Breast epithelium (tissue), 4 donors: ENCODE results near the gene CHD5. TPM values are rescaled to one million over a fixed set of nuclear protein-coding genes. Genes with fewer than 3 reads are reported as not detected.

Source experiments
- DNase-seq, 2 donors: peaks; one replicate each; pipeline ENCODE4 v3.0.0-alpha.2; 2019; ENCODE audit warnings: low spot score in 2 of 2
- H3K27ac ChIP-seq, 2 donors: fragments of 200-600 bp; sonication (generic) in 1 of 2; one replicate each; pipeline ENCODE4 v1.5.1; 2016 to 2019; ENCODE audit warnings: mild to moderate bottlenecking in 1 of 2
- H3K27me3 ChIP-seq, 2 donors: fragments of 200-600 bp; sonication (generic) in 1 of 2; one replicate each; pipeline versions ENCODE4 v1.5.1 to v1.6.0; 2017 to 2019; ENCODE audit warnings: control low read depth in 1 of 2, mild to moderate bottlenecking in 1 of 2
- H3K36me3 ChIP-seq: fragments of 200-600 bp; one replicate; pipeline ENCODE4 v1.5.1; 2019
- H3K4me1 ChIP-seq, 2 donors: fragments of 200-600 bp; sonication (generic); one replicate each; pipeline ENCODE4 v1.5.1; 2016 to 2019; ENCODE audit warnings: control low read depth in 1 of 2
- H3K4me3 ChIP-seq, 3 donors: fragments of 200-600 bp; sonication (generic); 1 replicate in 2 of 3; 2 replicates in 1 of 3; pipeline ENCODE4 v1.5.1; 2016 to 2019; ENCODE audit warnings: mild to moderate bottlenecking in 3 of 3, moderate library complexity in 2 of 3
- H3K9me3 ChIP-seq, 2 donors: fragments of 200-600 bp; sonication (generic) in 1 of 2; one replicate each; pipeline ENCODE4 v1.5.1; 2016 to 2019; ENCODE audit warnings: control low read depth in 1 of 2
- CTCF ChIP-seq, 3 donors: fragments of 450-650 bp; IDR thresholded peaks; one replicate each; pipeline ENCODE4 v1.5.1; 2016 to 2017; ENCODE audit warnings: antibody characterized with exemption in 3 of 3, mild to moderate bottlenecking in 3 of 3, moderate library complexity in 3 of 3
- POLR2A ChIP-seq: fragments of 450-650 bp; IDR thresholded peaks from one replicate; pipeline ENCODE4 v1.6.1; 2016; ENCODE audit warnings: antibody characterized with exemption, mild to moderate bottlenecking, moderate library complexity
- POLR2AphosphoS5 ChIP-seq, 3 donors: sonication (generic); formaldehyde crosslinking; IDR thresholded peaks; one replicate each; pipeline ENCODE4 v1.6.1; 2017; ENCODE audit warnings: antibody characterized with exemption in 3 of 3
- intact Hi-C: fragments of 100-400 bp; cut with DNase I; formaldehyde crosslinking; loops from one replicate; pipeline ENCODE4 v1.15.1; 2023; ENCODE audit warnings: low total_unique reads
- total RNA-seq, 3 donors: library from RNA; depleted of rRNA; stranded (reverse); fragments of >200 nt; gene quantifications; one replicate each; pipeline ENCODE4 v1.1.0, GENCODE V29; 2016

Gene CHD5
- total RNA-seq, 3 donors from 2014 or later = under 0.01 to 0.33 (median 0.15) TPM

GRCh38 chr1:6097824-6098223 is 82.3 kb downstream of the CHD5 start:
- Histone ChIP-seq H3K4me3 (no peak overlapping the region), H3K4me1 (no peaks in the 10 kb centered on the region), H3K9me3 (no peaks in the 10 kb centered on the region), H3K36me3 (no peaks in the 10 kb centered on the region), H3K27ac (no peak overlapping the region), H3K27me3 (peaks cover 0 to 13% of the 10 kb centered on the region in 2 donors)
- intact Hi-C loops = no loop called here
- DNase-seq = no peak
- no peak for TF ChIP-seq POLR2A
- no peak for TF ChIP-seq POLR2AphosphoS5 (IDR thresholded peaks at IDR 0.05)
- no peak for TF ChIP-seq CTCF (IDR thresholded peaks at IDR 0.05)

DNA sequence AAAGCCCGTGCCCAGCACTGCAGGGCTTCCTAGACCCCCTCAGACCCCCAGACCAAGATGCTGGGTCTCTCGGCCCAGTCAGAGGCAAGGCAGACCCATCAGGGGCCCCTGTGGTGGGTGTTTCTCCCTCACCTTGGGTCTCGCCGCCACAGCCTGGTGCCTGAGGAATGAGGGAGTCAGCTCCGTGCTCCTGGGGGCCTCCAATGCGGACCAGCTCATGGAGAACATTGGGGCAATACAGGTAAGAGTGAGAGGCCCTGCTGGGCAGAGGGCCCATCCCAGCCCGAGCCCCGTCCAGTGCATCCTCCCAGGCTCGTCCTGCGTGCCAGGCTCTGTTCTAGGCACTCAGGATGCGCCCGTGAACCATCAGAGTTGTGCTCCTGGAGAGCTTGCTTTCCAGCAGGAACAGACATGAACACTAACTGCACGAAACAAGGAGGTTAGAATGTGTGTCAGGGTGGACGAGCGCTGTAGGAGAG is 83.0 kb downstream of the CHD5 start:
- H3K27me3 ChIP-seq = peaks cover 0 to 7% of the 10 kb centered on the region in 2 donors
- no peaks in the 10 kb centered on the region for H3K36me3 ChIP-seq
- TF ChIP-seq CTCF (IDR thresholded peaks at IDR 0.05) (no peak), POLR2AphosphoS5 (IDR thresholded peaks at IDR 0.05) (no peak), POLR2A (no peak)
- no peak for DNase-seq
- intact Hi-C loops = no loop called here
- no peaks in the 10 kb centered on the region for H3K9me3 ChIP-seq
- no peak overlapping the region for H3K27ac ChIP-seq
- no peaks in the 10 kb centered on the region for H3K4me1 ChIP-seq
- no peak overlapping the region for H3K4me3 ChIP-seq

DNA sequence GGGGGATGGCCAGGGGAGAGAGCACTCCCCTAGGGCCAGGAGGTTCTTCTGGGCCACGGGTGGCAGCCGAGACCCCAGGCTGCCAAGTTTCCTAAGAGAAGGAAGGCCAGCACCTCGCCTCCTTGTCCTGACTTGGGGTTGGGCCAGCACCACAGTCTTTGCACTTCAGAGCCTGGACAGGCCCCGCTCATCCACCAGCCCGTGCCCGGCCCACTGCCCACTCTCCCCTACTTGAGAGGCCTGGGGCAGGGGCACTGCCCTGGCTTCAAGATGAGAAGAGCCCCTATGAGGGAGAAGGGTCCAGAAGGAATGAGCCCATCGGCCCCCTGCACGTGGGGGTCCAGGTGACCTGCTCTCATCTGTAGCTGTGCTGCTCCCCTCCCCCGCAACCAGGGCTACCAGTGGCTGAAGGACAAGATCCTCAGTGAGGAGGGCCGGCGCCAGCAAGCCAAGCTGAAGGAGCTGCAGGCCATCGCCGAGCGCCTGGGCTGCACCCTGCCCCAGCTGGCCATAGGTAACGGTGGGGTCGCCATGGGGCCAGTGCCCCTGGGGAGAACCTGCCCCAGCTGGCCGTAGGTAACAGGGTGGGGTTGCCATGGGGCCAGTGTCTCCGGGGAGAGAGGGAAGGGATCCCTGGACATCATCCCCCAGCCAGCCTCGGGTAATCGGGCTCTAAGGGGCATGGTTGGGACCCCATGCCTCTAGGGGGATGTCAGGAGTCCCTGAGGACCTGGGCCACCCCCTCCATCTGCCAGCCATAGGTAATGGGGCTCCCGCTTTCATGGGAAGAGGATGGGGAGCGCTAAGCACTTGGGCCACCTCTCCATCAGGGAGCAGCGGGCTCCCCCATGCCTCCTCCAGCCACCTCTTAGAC is 83.6 kb downstream of the CHD5 start:
- DNase-seq = no peak
- no peak for TF ChIP-seq CTCF (IDR thresholded peaks at IDR 0.05)
- no peak for TF ChIP-seq POLR2AphosphoS5 (IDR thresholded peaks at IDR 0.05)
- no peak for TF ChIP-seq POLR2A

GRCh38 chr1:6095511-6096242 is 84.4 kb downstream of the CHD5 start:
- no peaks in the 10 kb centered on the region for H3K9me3 ChIP-seq
- no peaks in the 10 kb centered on the region for H3K36me3 ChIP-seq
- H3K27me3 ChIP-seq = peaks cover 0 to 5% of the 10 kb centered on the region in 2 donors
- no peak overlapping the region for H3K27ac ChIP-seq
- no peak for DNase-seq
- no peaks in the 10 kb centered on the region for H3K4me1 ChIP-seq
- intact Hi-C loops = no loop called here
- H3K4me3 ChIP-seq = no peak overlapping the region
- TF ChIP-seq POLR2AphosphoS5 (IDR thresholded peaks at IDR 0.05) = no peak
- no peak for TF ChIP-seq CTCF (IDR thresholded peaks at IDR 0.05)
- TF ChIP-seq POLR2A = no peak

More for the DNA sequence above, 83.6 kb downstream of the CHD5 start:
- no peaks in the 10 kb centered on the region for H3K36me3 ChIP-seq
- H3K4me1 ChIP-seq = no peaks in the 10 kb centered on the region
- H3K4me3 ChIP-seq = no peak overlapping the region
- no peak overlapping the region for H3K27ac ChIP-seq
- peaks cover 0 to 5% of the 10 kb centered on the region in 2 donors for H3K27me3 ChIP-seq
- intact Hi-C loops = no loop called here
- H3K9me3 ChIP-seq = no peaks in the 10 kb centered on the region
